SHP77 (cell line): ENCODE data around the gene JRKL.
"Not testable (repeated sequence)": the region's sequence is repeated elsewhere in the genome, so short reads cannot be mapped to it uniquely, and the experiment has no call there.

Experiments
- DNase-seq, 2 experiments: peaks; one replicate each; lab custom pipeline; 2025; lab: John Stamatoyannopoulos, UW

Gene JRKL

DNA sequence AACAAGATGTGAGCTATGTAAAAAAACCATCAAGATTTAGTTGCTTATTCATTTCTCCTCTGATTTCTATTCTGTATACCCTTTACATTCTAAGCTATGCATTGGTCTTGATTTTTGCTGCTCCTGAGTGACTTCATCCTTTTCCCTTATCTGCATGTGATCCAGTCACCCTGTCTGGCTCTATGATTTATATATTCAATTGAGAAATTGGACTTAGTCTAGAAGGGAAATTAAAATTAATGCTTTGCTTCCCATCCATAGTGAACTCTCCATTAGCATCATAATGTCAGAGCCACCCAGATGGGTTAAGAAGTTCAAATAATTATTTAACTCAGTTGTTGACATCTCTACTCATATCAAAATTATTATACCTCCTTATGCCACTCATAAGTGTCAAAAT lies 5.0 kb downstream of the JRKL start:
- no peak for DNase-seq

DNA sequence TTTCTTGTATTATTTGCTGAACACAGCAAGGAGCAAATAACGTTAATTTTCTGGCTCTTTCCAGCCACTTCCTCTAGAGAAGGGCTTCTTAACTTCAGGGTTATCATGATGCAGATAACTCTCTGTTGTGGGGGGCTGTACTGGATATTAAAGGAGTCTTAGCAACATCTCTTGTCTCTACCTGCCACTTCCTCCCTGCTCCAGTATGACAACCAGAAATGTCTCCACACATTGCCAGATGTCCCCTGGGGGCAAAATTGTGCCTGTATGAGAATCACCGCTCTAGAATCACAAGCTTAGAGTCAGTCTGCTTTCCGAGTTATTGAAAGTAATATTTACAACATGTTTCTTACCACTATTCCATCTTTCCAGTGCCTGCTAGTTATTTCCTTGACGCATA lies 6.8 kb downstream of the JRKL start:
- no peak for DNase-seq

DNA sequence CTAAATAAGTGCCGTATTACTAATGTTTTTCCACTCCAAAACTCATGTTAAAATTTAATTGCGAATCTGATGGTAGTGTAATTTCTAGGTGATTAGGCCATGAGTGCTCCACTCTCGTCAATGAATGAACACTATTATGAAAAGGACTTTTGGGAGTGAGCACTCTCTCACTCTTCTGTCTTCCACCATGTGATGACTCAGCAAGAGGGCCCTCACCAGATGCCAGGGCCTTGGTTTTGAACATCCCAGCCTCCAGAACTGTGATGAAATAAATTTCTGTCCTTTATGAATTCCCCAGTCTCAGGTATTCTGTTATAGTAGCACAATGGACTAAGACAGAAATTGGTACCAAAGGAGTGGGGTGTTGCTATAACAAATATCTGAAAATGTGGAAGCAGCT lies 8.1 kb downstream of the JRKL start:
- DNase-seq, result no peak

DNA sequence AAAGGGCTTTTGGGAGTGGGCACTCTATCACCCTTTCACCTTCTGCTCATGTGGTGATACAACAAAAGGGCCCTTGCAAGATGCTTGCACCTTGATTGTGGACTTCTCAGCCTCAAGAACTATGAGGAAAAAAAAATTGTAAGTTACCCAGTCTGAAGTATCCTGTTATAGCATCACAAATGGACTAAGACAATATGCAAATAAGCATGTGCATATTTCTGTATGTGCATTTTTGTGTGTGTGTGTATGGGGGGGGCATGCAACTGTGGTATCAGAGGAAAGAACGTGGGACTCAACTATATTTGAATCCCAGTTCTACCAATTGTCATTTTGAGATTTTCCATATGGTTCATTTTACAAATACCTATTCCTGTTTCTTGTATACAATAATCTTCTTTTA lies 10.9 kb downstream of the JRKL start:
- DNase-seq, result no peak

DNA sequence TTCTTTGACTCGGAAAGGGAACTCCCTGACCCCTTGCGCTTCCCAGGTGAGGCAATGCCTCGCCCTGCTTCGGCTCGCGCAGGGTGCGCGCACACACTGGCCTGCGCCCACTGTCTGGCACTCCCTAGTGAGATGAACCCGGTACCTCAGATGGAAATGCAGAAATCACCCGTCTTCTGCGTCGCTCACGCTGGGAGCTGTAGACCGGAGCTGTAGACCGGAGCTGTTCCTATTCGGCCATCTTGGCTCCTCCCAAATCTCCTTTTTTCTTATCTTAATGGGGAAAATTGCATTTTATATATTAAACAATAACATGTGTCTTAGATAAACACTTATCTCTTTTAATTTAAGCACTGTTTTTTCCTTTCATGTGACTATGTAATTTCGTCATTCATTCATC lies 21.6 kb downstream of the JRKL start:
- DNase-seq, result not testable (repeated sequence)

DNA sequence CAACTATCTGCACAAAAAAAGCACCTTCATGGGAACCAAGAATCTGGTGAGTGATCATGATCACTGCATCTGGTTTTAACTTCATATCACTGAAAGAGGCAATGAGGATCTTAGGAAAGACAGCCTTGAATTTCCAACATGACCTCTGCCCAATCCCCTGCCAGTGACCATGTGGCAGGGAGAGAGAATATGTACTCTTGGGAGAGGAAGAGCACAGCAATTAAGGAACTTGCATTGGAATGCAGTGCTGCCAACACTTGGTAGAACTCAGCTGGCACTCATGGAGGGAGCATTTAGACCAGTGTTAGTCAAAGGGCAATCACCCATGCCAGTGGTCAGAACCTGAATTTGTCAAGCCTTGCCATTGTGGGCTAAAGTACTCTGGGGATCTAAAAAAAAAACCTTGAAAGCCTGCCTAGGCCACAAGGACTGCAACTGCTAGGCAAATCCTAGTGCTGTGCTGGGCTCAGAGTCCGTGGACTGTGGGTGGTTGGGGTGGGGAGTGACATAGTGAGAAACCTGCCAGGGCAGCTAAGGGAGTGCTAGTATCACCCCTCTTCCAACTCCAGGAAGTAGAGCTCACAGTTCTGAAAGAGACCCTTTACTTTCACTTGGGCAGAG lies 23.1 kb downstream of the JRKL start:
- DNase-seq, result no peak

DNA sequence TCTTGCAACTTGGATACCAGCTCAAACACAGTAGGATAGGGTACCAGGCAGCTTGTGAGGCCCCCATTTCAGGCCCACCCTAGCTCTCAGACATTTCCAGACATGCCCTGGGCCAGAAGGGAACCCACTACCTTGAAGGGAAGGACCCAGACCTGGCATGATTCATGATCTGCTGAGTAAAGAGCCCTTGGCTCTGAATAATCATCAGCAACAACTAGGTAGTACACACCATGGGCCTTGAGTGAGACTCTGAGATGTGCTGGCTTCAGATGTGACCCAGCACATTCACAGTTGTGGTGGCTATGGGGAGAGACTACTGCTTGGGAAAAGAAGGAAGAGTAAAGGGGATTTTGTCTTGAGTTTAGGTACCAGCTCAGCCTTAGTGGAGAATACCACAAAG lies 23.6 kb downstream of the JRKL start:
- no peak for DNase-seq

DNA sequence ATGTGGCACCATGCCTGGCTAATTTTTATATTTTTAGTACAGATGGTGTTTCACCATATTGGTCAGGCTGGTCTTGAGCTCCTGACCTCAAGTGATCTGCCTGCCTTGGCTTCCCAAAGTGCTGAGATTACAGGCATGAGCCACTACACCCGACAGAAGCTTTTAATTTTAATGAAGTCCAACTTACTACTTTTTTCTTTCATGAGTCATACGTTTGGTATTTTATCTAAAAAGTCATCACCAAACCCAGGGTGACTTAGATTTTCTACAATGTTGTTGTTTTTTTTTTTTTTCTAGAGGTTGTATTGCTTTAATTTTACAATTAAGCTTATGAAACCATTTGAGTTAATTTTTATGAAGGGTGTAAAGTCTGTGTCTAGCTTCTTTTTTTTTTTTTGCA lies 34.9 kb downstream of the JRKL start:
- no peak for DNase-seq

DNA sequence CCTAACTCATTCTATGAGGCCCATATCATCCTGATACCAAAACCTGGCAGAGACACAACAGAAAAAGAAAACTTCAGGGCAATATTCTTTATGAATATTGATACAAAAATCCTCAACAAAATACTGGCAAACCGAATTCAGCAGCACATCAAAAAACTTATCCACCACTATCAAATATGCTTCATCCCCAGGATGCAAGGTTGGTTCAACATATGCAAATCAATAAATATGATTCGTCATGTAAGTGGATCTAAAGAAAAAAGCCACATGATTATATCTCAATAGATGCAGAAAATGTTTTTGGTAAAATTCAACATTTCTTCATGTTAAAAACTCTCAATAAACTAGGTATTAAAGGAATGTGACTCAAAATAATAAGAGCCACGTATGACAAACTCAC lies 40.9 kb downstream of the JRKL start:
- DNase-seq, result no peak

DNA sequence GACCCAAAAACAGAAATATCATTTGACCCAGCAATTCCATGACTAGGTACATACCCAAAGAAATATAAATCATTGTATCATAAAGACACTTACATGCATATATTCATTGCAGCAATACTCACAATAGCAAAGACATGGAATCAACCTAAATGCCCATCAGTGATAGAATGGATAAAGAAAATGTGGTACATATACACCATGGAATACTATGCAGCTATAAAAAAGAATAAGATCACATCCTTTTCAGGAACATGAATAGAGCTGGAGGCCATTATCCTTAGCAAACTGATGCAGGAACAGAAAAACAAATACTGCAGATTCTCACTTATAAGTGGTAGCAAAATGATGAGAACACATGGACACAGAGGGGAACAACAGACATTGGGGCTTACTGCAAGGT lies 42.8 kb downstream of the JRKL start:
- not testable (repeated sequence) for DNase-seq
